Right cardiac atrium (tissue), 5 donors: ENCODE measurements around the gene RACGAP1. TPM values are rescaled to one million over a fixed set of nuclear protein-coding genes. Genes with fewer than 3 reads are reported as not detected.
A peak's percentile ranks its signal among the peaks of the same experiment; 100 is the strongest.

Experiments used
- ATAC-seq, 2 donors: fragments of 200-7000 bp; cut with Tn5 transposase; one replicate each; pipeline versions ENCODE4 v1.8.0 to v1.9.1; 2020; ENCODE audit warnings: moderate library complexity in 2 of 2, mild to moderate bottlenecking in 1 of 2
- DNase-seq, 3 donors: peaks; one replicate each; pipeline ENCODE4 v3.0.0-alpha.2; 2020
- H3K27ac ChIP-seq: one replicate; pipeline ENCODE4 v1.5.1; 2013; ENCODE audit warnings: mild to moderate bottlenecking, low read length, control low read depth, moderate library complexity
- H3K27me3 ChIP-seq: one replicate; pipeline ENCODE4 v1.6.1; 2013; ENCODE audit not compliant: control insufficient read depth, insufficient read depth
- H3K4me1 ChIP-seq: one replicate; pipeline ENCODE4 v1.6.1; 2013; ENCODE audit warnings: low read length; ENCODE audit not compliant: control insufficient read depth, insufficient read depth
- H3K4me3 ChIP-seq: one replicate; pipeline ENCODE4 v1.5.1; 2013; ENCODE audit warnings: low read length, control low read depth
- H3K9me3 ChIP-seq: one replicate; pipeline ENCODE4 v1.6.1; 2013; ENCODE audit warnings: low read length; ENCODE audit not compliant: control insufficient read depth
- WGBS: extraction: QIAGEN DNeasy Blood & Tissue Kit; methylation state at CpG from one replicate; pipeline ENCODE4 v1.1.7; 2013; 5-methylcytosine and 5-hydroxymethylcytosine counted together
- intact Hi-C, 4 donors: fragments of 100-400 bp; cut with DNase I; formaldehyde crosslinking; loops; one replicate each; pipeline versions ENCODE4 v1.11.0 to v1.14.0; 2022 to 2023
- polyA plus RNA-seq: library from polyadenylated mRNA; stranded (reverse); fragments of 200-250 nt; gene quantifications from one replicate; pipeline ENCODE4 v1.2.3, GENCODE V29; 2013
- total RNA-seq, 4 donors: library from RNA; stranded (reverse); fragmentation: NEBNext Ultra II Directional; extraction: Animal tissue kit (Norgen Biotek cat#: 25700); gene quantifications; one replicate each; pipeline ENCODE4 v1.2.1, GENCODE V29; 2021
- donor health status: healthy with polysubstance abuse.
- donor health status: DM: no; HTN: yes; CAD: no.
- donor health status: DM: no; HTN: no; CAD: no.
- donor health status: DM: no; HTN: yes; CAD: no; lungs with severe emphysema.
- donor health status: DM: yes; HTN: yes; CAD: no.

The RACGAP1 gene
- total and polyA plus RNA-seq, 5 donors, result 1.5 to 8.2 (median 5.0) TPM

- no peak overlapping the region for H3K27ac ChIP-seq
- ATAC-seq (no peak), DNase-seq (no peak)
- no peaks in the 10 kb centered on the region for H3K4me1 ChIP-seq
- no peaks in the 10 kb centered on the region for H3K27me3 ChIP-seq
- H3K9me3 ChIP-seq, result no peaks in the 10 kb centered on the region
- intact Hi-C loops, result loop anchor here in 1 of 4 donors (10.0 kb wide), 1 partner anchor 78 kb away; no protein-coding TSS in a partner anchor
- WGBS, result 89% methylated on average over 1 of the region's 1 CpG
- no peak overlapping the region for H3K4me3 ChIP-seq
Measured at GRCh38 chr12:49952391-49953055, 72.8 kb downstream of the RACGAP1 start.

- H3K27me3 ChIP-seq, result no peaks in the 10 kb centered on the region
Measured at GRCh38 chr12:49951411-49952240, 73.7 kb downstream of the RACGAP1 start.

GRCh38 chr12:49950273-49951251, 74.7 kb downstream of the RACGAP1 start, which contains the start of gene AQP2:
TSS of gene AQP2 (plus strand) at chr12:49950737. CDS start at chr12:49950831, 94 bp downstream.
- Histone ChIP-seq H3K4me3 (no peak within 1 kb of the TSS), H3K4me1 (no peaks in the 10 kb centered on the region), H3K27ac (no peak within 1 kb of the TSS), H3K27me3 (no peaks in the 10 kb centered on the region), H3K9me3 (no peaks in the 10 kb centered on the region)
- WGBS, result 82% methylated on average over 32 of the region's 32 CpGs
- intact Hi-C loops, result loop anchor here in 1 of 4 donors (10.0 kb wide), 1 partner anchor 76 kb away; no protein-coding TSS in a partner anchor
- no peak for DNase-seq
- ATAC-seq, result peak in 1 of 2 donors; percentile 9

More at GRCh38 chr12:49951411-49952240, 73.7 kb downstream of the RACGAP1 start:
- WGBS, result 82% methylated on average over 14 of the region's 14 CpGs
- ATAC-seq, result no peak
- Histone ChIP-seq H3K9me3 (no peaks in the 10 kb centered on the region), H3K4me1 (no peaks in the 10 kb centered on the region), H3K4me3 (no peak overlapping the region), H3K27ac (no peak overlapping the region)
- intact Hi-C loops, result loop anchor here in 1 of 4 donors (10.0 kb wide), 1 partner anchor 77 kb away; no protein-coding TSS in a partner anchor
- no peak for DNase-seq

GRCh38 chr12:49949866-49950265, 75.4 kb downstream of the RACGAP1 start:
- ATAC-seq (no peak), DNase-seq (no peak)
- H3K4me3 ChIP-seq, result no peak overlapping the region
- intact Hi-C loops, result loop anchor here in 2 of 4 donors (10.0 kb wide), 2 partner anchors 75 to 85 kb away; no protein-coding TSS in a partner anchor
- H3K27ac ChIP-seq, result no peak overlapping the region
- no peaks in the 10 kb centered on the region for H3K9me3 ChIP-seq
- H3K27me3 ChIP-seq, result no peaks in the 10 kb centered on the region
- H3K4me1 ChIP-seq, result no peaks in the 10 kb centered on the region
- WGBS, result 94% methylated on average over 3 of the region's 3 CpGs

GRCh38 chr12:49948866-49949845, 76.1 kb downstream of the RACGAP1 start:
- Histone ChIP-seq H3K27ac (no peak overlapping the region), H3K4me3 (no peak overlapping the region), H3K4me1 (no peaks in the 10 kb centered on the region), H3K27me3 (no peaks in the 10 kb centered on the region), H3K9me3 (no peaks in the 10 kb centered on the region)
- ATAC-seq (no peak), DNase-seq (no peak)
- intact Hi-C loops, result loop anchor here in 1 of 4 donors (10.0 kb wide), 1 partner anchor 84 kb away; no protein-coding TSS in a partner anchor
- WGBS, result 80% methylated on average over 13 of the region's 13 CpGs

- H3K4me3 ChIP-seq, result no peak overlapping the region
- intact Hi-C loops, result loop anchor here in 1 of 4 donors (10.0 kb wide), 1 partner anchor 83 kb away; no protein-coding TSS in a partner anchor
- 84% methylated on average over 7 of the region's 7 CpGs for WGBS
- ATAC-seq (no peak), DNase-seq (no peak)
- no peaks in the 10 kb centered on the region for H3K4me1 ChIP-seq
- no peak overlapping the region for H3K27ac ChIP-seq
- H3K27me3 ChIP-seq, result no peaks in the 10 kb centered on the region
- no peaks in the 10 kb centered on the region for H3K9me3 ChIP-seq
Measured at GRCh38 chr12:49947593-49948226, 77.6 kb downstream of the RACGAP1 start.

- Histone ChIP-seq H3K27ac (no peak overlapping the region), H3K27me3 (no peaks in the 10 kb centered on the region), H3K9me3 (no peaks in the 10 kb centered on the region), H3K4me1 (no peaks in the 10 kb centered on the region), H3K4me3 (no peak overlapping the region)
- no peak for ATAC-seq
- 81% methylated on average over 3 of the region's 3 CpGs for WGBS
- intact Hi-C loops, result loop anchor here in 1 of 4 donors (10.0 kb wide), 1 partner anchor 82 kb away; no protein-coding TSS in a partner anchor
- DNase-seq, result no peak
Measured at GRCh38 chr12:49946497-49946896, 78.8 kb downstream of the RACGAP1 start.

GRCh38 chr12:49946086-49946485, 79.2 kb downstream of the RACGAP1 start:
- intact Hi-C loops, result loop anchor here in 1 of 4 donors (10.0 kb wide), 1 partner anchor 81 kb away; no protein-coding TSS in a partner anchor
- H3K9me3 ChIP-seq, result no peaks in the 10 kb centered on the region
- H3K4me1 ChIP-seq, result no peaks in the 10 kb centered on the region
- H3K4me3 ChIP-seq, result no peak overlapping the region
- H3K27ac ChIP-seq, result no peak overlapping the region
- DNase-seq, result no peak
- no peak for ATAC-seq
- 90% methylated on average over 9 of the region's 9 CpGs for WGBS
- H3K27me3 ChIP-seq, result no peaks in the 10 kb centered on the region
